Stimulated activated CD8-positive, alpha-beta memory T cell treated with anti-CD3 and anti-CD28 coated beads, Interleukin-7, amount 100 ng/mL, for 48 hours (primary cell): ENCODE results near the gene DISP1.
"Not testable (repeated sequence)": the region's sequence is repeated elsewhere in the genome, so short reads cannot be mapped to it uniquely, and the experiment has no call there.

ENCODE experiments used
- DNase-seq, 2 donors: peaks; one replicate each; pipeline ENCODE4 v3.0.0-alpha.2; 2020; ENCODE audit warnings: low read depth in 1 of 2; ENCODE audit errors: extremely low read depth in 1 of 2

Gene DISP1

GRCh38 chr1:222850550-222850949, 35.7 kb downstream of the DISP1 start:
- not testable (repeated sequence) for DNase-seq

- no peak for DNase-seq
Observed at GRCh38 chr1:222852326-222852725, 37.5 kb downstream of the DISP1 start.

- DNase-seq = no peak
Observed at GRCh38 chr1:222861062-222861461, 46.2 kb downstream of the DISP1 start.
